K562 (cell line): ENCODE results near the gene CLDN11. TPM values are rescaled to one million over a fixed set of nuclear protein-coding genes. Genes with fewer than 3 reads are reported as not detected.

Source experiments
- ARID3A ChIP-seq: IDR thresholded peaks from 2 replicates; pipeline ENCODE4 v1.6.1; 2012; ENCODE audit warnings: low read depth, low read length, improper control_type of control experiment, borderline replicate concordance
- E2F6 ChIP-seq, 2 experiments: IDR thresholded peaks; 2 replicates each; pipeline ENCODE4 v1.6.1; 2011; ENCODE audit warnings: borderline replicate concordance in 1 of 2, control low read depth in 1 of 2, low read depth in 1 of 2, low read length in 1 of 2, mild to moderate bottlenecking in 1 of 2, mixed read lengths in 1 of 2, moderate library complexity in 1 of 2; ENCODE audit not compliant: insufficient read depth in 1 of 2, insufficient read length in 1 of 2, poor library complexity in 1 of 2, severe bottlenecking in 1 of 2; ENCODE audit errors: extremely low read depth in 1 of 2
- FIP1L1 ChIP-seq: fragments of 200-400 bp; formaldehyde crosslinking; IDR thresholded peaks from 2 replicates; pipeline ENCODE4 v1.6.1; 2018; ENCODE audit warnings: mild to moderate bottlenecking, low read depth, low read length; ENCODE audit not compliant: poor library complexity, severe bottlenecking
- FOXA1 ChIP-seq: fragments of 450-650 bp; IDR thresholded peaks from 2 replicates; pipeline ENCODE4 v1.6.1; 2016; ENCODE audit warnings: mild to moderate bottlenecking, borderline replicate concordance
- NRF1 ChIP-seq, 2 experiments: fragments of 450-650 bp; IDR thresholded peaks in 1 of 2; conservative IDR thresholded peaks in 1 of 2; 2 replicates each; pipeline ENCODE4 v1.6.1; 2014; ENCODE audit warnings: mild to moderate bottlenecking in 2 of 2
- PTBP1 ChIP-seq: fragments of 200-400 bp; formaldehyde crosslinking; IDR thresholded peaks from 2 replicates; pipeline ENCODE4 v1.6.1; 2017; ENCODE audit warnings: low read depth, low read length
- SMAD1 ChIP-seq: fragments of 150-350 bp; IDR thresholded peaks from 2 replicates; pipeline ENCODE4 v1.6.1; 2014; ENCODE audit warnings: low read length, low read depth; ENCODE audit not compliant: partially characterized antibody
- ZNF551 ChIP-seq: fragments of 250-450 bp; sonication (Bioruptor Pico); IDR thresholded peaks from 2 replicates; pipeline ENCODE4 v1.5.0; 2021; ENCODE audit warnings: mild to moderate bottlenecking, moderate library complexity
- ZNF696 ChIP-seq: fragments of 250-450 bp; sonication (Bioruptor Pico); conservative IDR thresholded peaks from 2 replicates; pipeline ENCODE4 v1.4.0; 2020; ENCODE audit warnings: mild to moderate bottlenecking, moderate library complexity
- polyA plus RNA-seq, 8 experiments: library from polyadenylated mRNA; depleted of rRNA in 4 of 8; stranded (reverse) in 5 of 8; unstranded in 3 of 8; fragments of >200 nt; fragmentation: Nextera tagmentation in 2 of 8; fragmentation: Illumina TruSeq in 1 of 8; extraction: Ambion mirVana in 2 of 8; extraction: Trizol in 1 of 8; gene quantifications; 2 replicates each; pipeline versions ENCODE4 v1.2.1 to v1.2.3, GENCODE V29; 2011 to 2014; ENCODE audit warnings: inconsistent platforms in 1 of 8, missing spikeins in 1 of 8
- total RNA-seq, 7 experiments: library from RNA; depleted of rRNA in 6 of 7; stranded (reverse); fragments of >200 nt in 6 of 7; fragmentation: Illumina TruSeq in 2 of 7; extraction: Trizol in 2 of 7; gene quantifications; 2 replicates each; pipeline versions ENCODE4 v1.2.1 to v1.2.3, GENCODE V29; 2011 to 2021; ENCODE audit warnings: low replicate concordance in 1 of 7

The CLDN11 gene
- total and polyA plus RNA-seq, 9 of the 15 experiments (the other 6 are each of a cell fraction or from before 2014, with no cell fraction given) = 0.05 to 0.41 (median 0.18) TPM; not detected in 1

GRCh38 chr3:170417090-170417489 is 1.6 kb upstream of the CLDN11 start (continued):
- TF ChIP-seq ZNF696 (CRISPR knock-in tag) = no peak
- TF ChIP-seq SMAD1 = no peak
- no peak for TF ChIP-seq FOXA1
- TF ChIP-seq PTBP1 = no peak
- no peak for TF ChIP-seq NRF1 (conservative IDR thresholded peaks at IDR 0.05 in 1 of 2, IDR thresholded peaks at IDR 0.05 in 1 of 2)
- TF ChIP-seq ARID3A = no peak
- TF ChIP-seq E2F6 (IDR thresholded peaks at IDR 0.05; ENCODE audit: borderline replicate concordance in 1 of 2, extremely low read depth in 1 of 2, insufficient read depth in 1 of 2, insufficient read length in 1 of 2, low read depth in 1 of 2, low read length in 1 of 2, poor library complexity in 1 of 2, severe bottlenecking in 1 of 2) = no peak
- TF ChIP-seq ZNF551 = no peak
- TF ChIP-seq FIP1L1 = no peak
